Activated CD8-positive, alpha-beta T cell treated with anti-CD3 and anti-CD28 coated beads, Interleukin-2, amount 10 ng/mL, durations not matched to agents 7 days and 5 days (primary cell): ENCODE data around the gene ADH5. TPM values are rescaled to one million over a fixed set of nuclear protein-coding genes. Genes with fewer than 3 reads are reported as not detected.

ENCODE experiments used
- ATAC-seq: fragments of 150-1000 bp; cut with Tn5 transposase; one replicate; pipeline ENCODE4 v1.10.0; 2021; ENCODE audit warnings: moderate library complexity
- CTCF ChIA-PET: fragments of 350-600 bp; sonication (Branson Sonifier 250); formaldehyde crosslinking; loops from one replicate; lab custom pipeline; 2021; ENCODE audit warnings: antibody characterized with exemption; lab: Charles Lee
- POLR2A ChIA-PET: fragments of 350-600 bp; sonication (Branson Sonifier 250); formaldehyde crosslinking; loops from one replicate; lab custom pipeline; 2021; ENCODE audit warnings: antibody characterized with exemption; lab: Charles Lee
- DNase-seq: peaks from one replicate; pipeline ENCODE4 v3.0.0-alpha.2; 2020
- H3K27ac Mint-ChIP-seq: one replicate; pipeline ENCODE4 v1.8.0; 2021; ENCODE audit warnings: mild to moderate bottlenecking, mixed read lengths
- H3K27me3 Mint-ChIP-seq: one replicate; pipeline ENCODE4 v1.8.0; 2021; ENCODE audit warnings: low read depth, mixed read lengths
- H3K36me3 Mint-ChIP-seq: one replicate; pipeline ENCODE4 v1.8.0; 2021; ENCODE audit warnings: low read depth, mixed read lengths
- H3K4me1 Mint-ChIP-seq: one replicate; pipeline ENCODE4 v1.8.0; 2021; ENCODE audit warnings: low read depth, mixed read lengths
- H3K4me3 Mint-ChIP-seq: one replicate; pipeline ENCODE4 v1.8.0; 2021; ENCODE audit warnings: mild to moderate bottlenecking, mixed read lengths
- H3K9me3 Mint-ChIP-seq: one replicate; pipeline ENCODE4 v1.8.0; 2022; ENCODE audit warnings: mixed read lengths; ENCODE audit not compliant: insufficient read depth
- total RNA-seq, 2 experiments: library from RNA; stranded (reverse); gene quantifications; one replicate each; pipeline ENCODE4 v1.2.3, GENCODE V29; 2021

ADH5 gene
- total RNA-seq, 2 experiments from 2014 or later: 107 to 113 TPM

GRCh38 chr4:99062120-99062519 is 26.5 kb downstream of the ADH5 start:
- H3K27me3 Mint-ChIP-seq: no peaks in the 10 kb centered on the region
- H3K27ac Mint-ChIP-seq: no peak overlapping the region
- DNase-seq: no peak
- ATAC-seq: no peak
- no peak overlapping the region for H3K4me3 Mint-ChIP-seq
- H3K9me3 Mint-ChIP-seq: no peaks in the 10 kb centered on the region
- CTCF ChIA-PET: interaction anchor here (2.1 kb wide), 1 partner anchor 67 kb away, joined by 11 read pairs; the partner anchor contains the start of gene METAP1
- POLR2A ChIA-PET: interaction anchor here (0.6 to 0.7 kb wide), 2 partner anchors 24 to 610 kb away, joined by 3 read pairs; no protein-coding TSS in a partner anchor
- peaks cover 66% of the 10 kb centered on the region for H3K36me3 Mint-ChIP-seq
- no peaks in the 10 kb centered on the region for H3K4me1 Mint-ChIP-seq

- Mint-ChIP-seq H3K27me3 (no peaks in the 10 kb centered on the region), H3K27ac (peak overlapping the region; percentile 23), H3K4me3 (no peak overlapping the region), H3K9me3 (no peaks in the 10 kb centered on the region), H3K4me1 (peaks cover 1% of the 10 kb centered on the region), H3K36me3 (peaks cover 62% of the 10 kb centered on the region)
- ATAC-seq (no peak), DNase-seq (no peak)
- ChIA-PET POLR2A (no interaction called here), CTCF (interaction anchor here (1.5 kb wide), 1 partner anchor 67 kb away, joined by 4 read pairs; no protein-coding TSS in a partner anchor)
These were observed 27.4 kb downstream of the ADH5 start for GRCh38 chr4:99061048-99061700.

- Mint-ChIP-seq H3K36me3 (peaks cover 50% of the 10 kb centered on the region), H3K4me1 (peaks cover 11% of the 10 kb centered on the region), H3K27ac (no peak overlapping the region), H3K4me3 (no peak overlapping the region), H3K9me3 (no peaks in the 10 kb centered on the region), H3K27me3 (no peaks in the 10 kb centered on the region)
- ChIA-PET CTCF (interaction anchor here (1.2 to 9.9 kb wide), 2 partner anchors 64 to 346 kb away, joined by 3 to 261 read pairs; partner anchors contain the start of gene METAP1), POLR2A (no interaction called here)
- ATAC-seq: no peak
- no peak for DNase-seq
These were observed 29.0 kb downstream of the ADH5 start for GRCh38 chr4:99059550-99059949.

- H3K4me1 Mint-ChIP-seq: peaks cover 20% of the 10 kb centered on the region
- H3K36me3 Mint-ChIP-seq: peaks cover 52% of the 10 kb centered on the region
- ChIA-PET CTCF (interaction anchor here (9.9 kb wide), 1 partner anchor 62 kb away, joined by 261 read pairs; the partner anchor contains the start of gene METAP1), POLR2A (interaction anchor here (1.3 kb wide), 1 partner anchor 12 kb away, joined by 4 read pairs; no protein-coding TSS in a partner anchor)
- no peak for ATAC-seq
- H3K4me3 Mint-ChIP-seq: no peak overlapping the region
- no peaks in the 10 kb centered on the region for H3K27me3 Mint-ChIP-seq
- no peaks in the 10 kb centered on the region for H3K9me3 Mint-ChIP-seq
- no peak for DNase-seq
- no peak overlapping the region for H3K27ac Mint-ChIP-seq
These were observed 30.4 kb downstream of the ADH5 start for GRCh38 chr4:99058228-99058627.

- ChIA-PET CTCF (interaction anchor here (0.7 to 9.9 kb wide), 3 partner anchors 25 to 138 kb away, joined by 3 to 261 read pairs (median 4); partner anchors contain the start of gene METAP1), POLR2A (interaction anchor here (0.6 to 2.1 kb wide), 4 partner anchors 11 to 59 kb away, joined by 3 to 8 read pairs (median 4); partner anchors contain the start of gene METAP1)
- Mint-ChIP-seq H3K4me1 (peaks cover 32% of the 10 kb centered on the region), H3K27me3 (no peaks in the 10 kb centered on the region), H3K4me3 (no peak overlapping the region), H3K36me3 (peaks cover 48% of the 10 kb centered on the region), H3K27ac (no peak overlapping the region), H3K9me3 (no peaks in the 10 kb centered on the region)
- ATAC-seq: no peak
- no peak for DNase-seq
These were observed 34.1 kb downstream of the ADH5 start for GRCh38 chr4:99054428-99054994.

GRCh38 chr4:99052902-99053301 is 35.7 kb downstream of the ADH5 start:
- Mint-ChIP-seq H3K27me3 (no peaks in the 10 kb centered on the region), H3K27ac (peak overlapping the region; percentile 58)
- POLR2A ChIA-PET: interaction anchor here (1.7 to 2.1 kb wide), 2 partner anchors 35 to 58 kb away, joined by 6 to 8 read pairs; partner anchors contain the start of genes ADH5 and METAP1

GRCh38 chr4:99047710-99048109 is 40.9 kb downstream of the ADH5 start:
- Mint-ChIP-seq H3K27ac (no peak overlapping the region), H3K36me3 (peaks cover 57% of the 10 kb centered on the region), H3K4me1 (peaks cover 17% of the 10 kb centered on the region), H3K9me3 (peaks cover 6% of the 10 kb centered on the region), H3K27me3 (no peaks in the 10 kb centered on the region), H3K4me3 (no peak overlapping the region)
- DNase-seq (no peak), ATAC-seq (no peak)
- ChIA-PET POLR2A (no interaction called here), CTCF (interaction anchor here (1.2 to 2.1 kb wide), 2 partner anchors 8 to 53 kb away, joined by 6 to 11 read pairs; partner anchors contain the start of gene METAP1)

More at GRCh38 chr4:99052902-99053301, 35.7 kb downstream of the ADH5 start:
- Mint-ChIP-seq H3K36me3 (peaks cover 46% of the 10 kb centered on the region), H3K4me1 (peaks cover 32% of the 10 kb centered on the region), H3K4me3 (no peak overlapping the region), H3K9me3 (no peaks in the 10 kb centered on the region)
- CTCF ChIA-PET: interaction anchor here (0.8 to 9.9 kb wide), 2 partner anchors 16 to 57 kb away, joined by 3 to 261 read pairs; partner anchors contain the start of gene METAP1
- DNase-seq: no peak
- ATAC-seq: no peak

- Mint-ChIP-seq H3K4me3 (peak overlapping the region; percentile 46), H3K27me3 (no peaks in the 10 kb centered on the region)
- CTCF ChIA-PET: interaction anchor here (0.8 to 2.3 kb wide), 6 partner anchors 13 to 114 kb away, joined by 3 to 36 read pairs (median 4); partner anchors contain the start of genes ADH5, EIF4E and METAP1
These were observed 45.2 kb downstream of the ADH5 start for GRCh38 chr4:99043346-99043745.

GRCh38 chr4:99038213-99038612 is 50.4 kb downstream of the ADH5 start:
- H3K27me3 Mint-ChIP-seq: no peaks in the 10 kb centered on the region
- ChIA-PET CTCF (interaction anchor here (1.9 kb wide), 2 partner anchors 18 to 43 kb away, joined by 6 to 8 read pairs; partner anchors contain the start of gene METAP1), POLR2A (no interaction called here)
- H3K4me1 Mint-ChIP-seq: peaks cover 11% of the 10 kb centered on the region
- peaks cover 65% of the 10 kb centered on the region for H3K36me3 Mint-ChIP-seq
- DNase-seq (no peak), ATAC-seq (no peak)
- H3K27ac Mint-ChIP-seq: no peak overlapping the region
- peaks cover 22% of the 10 kb centered on the region for H3K9me3 Mint-ChIP-seq
- no peak overlapping the region for H3K4me3 Mint-ChIP-seq

More at GRCh38 chr4:99043346-99043745, 45.2 kb downstream of the ADH5 start:
- Mint-ChIP-seq H3K4me1 (peaks cover 17% of the 10 kb centered on the region), H3K9me3 (peaks cover 16% of the 10 kb centered on the region), H3K36me3 (peaks cover 62% of the 10 kb centered on the region), H3K27ac (peak overlapping the region; percentile 89)
- POLR2A ChIA-PET: interaction anchor here (1.0 to 1.8 kb wide), 5 partner anchors 9 to 114 kb away, joined by 4 to 17 read pairs (median 5); partner anchors contain the start of genes ADH5, EIF4E and METAP1
- DNase-seq (no peak), ATAC-seq (peak; percentile 77)

GRCh38 chr4:99033956-99034355 is 54.6 kb downstream of the ADH5 start:
- no peak for ATAC-seq
- CTCF ChIA-PET: interaction anchor here (0.8 kb wide), 1 partner anchor 23 kb away, joined by 4 read pairs; no protein-coding TSS in a partner anchor

GRCh38 chr4:99029852-99030251 is 58.7 kb downstream of the ADH5 start:
- DNase-seq: no peak
- no peak for ATAC-seq
- H3K4me3 Mint-ChIP-seq: no peak overlapping the region
- H3K4me1 Mint-ChIP-seq: peaks cover 14% of the 10 kb centered on the region
- H3K9me3 Mint-ChIP-seq: no peaks in the 10 kb centered on the region
- POLR2A ChIA-PET: interaction anchor here (0.6 kb wide), 1 partner anchor 18 kb away, joined by 3 read pairs; no protein-coding TSS in a partner anchor
- H3K27ac Mint-ChIP-seq: no peak overlapping the region
- peaks cover 29% of the 10 kb centered on the region for H3K36me3 Mint-ChIP-seq
- H3K27me3 Mint-ChIP-seq: no peaks in the 10 kb centered on the region
- CTCF ChIA-PET: interaction anchor here (1.0 to 3.5 kb wide), 4 partner anchors 22 to 35 kb away, joined by 3 to 19 read pairs (median 6); partner anchors contain the start of gene METAP1

More at GRCh38 chr4:99033956-99034355, 54.6 kb downstream of the ADH5 start:
- Mint-ChIP-seq H3K36me3 (peaks cover 60% of the 10 kb centered on the region), H3K4me1 (peaks cover 14% of the 10 kb centered on the region), H3K27ac (no peak overlapping the region), H3K4me3 (no peak overlapping the region), H3K27me3 (no peaks in the 10 kb centered on the region), H3K9me3 (peaks cover 17% of the 10 kb centered on the region)
- POLR2A ChIA-PET: no interaction called here
- no peak for DNase-seq
